ENCODE results near the gene RASGRP2.
"Not testable (repeated sequence)": the region's sequence is repeated elsewhere in the genome, so short reads cannot be mapped to it uniquely, and the experiment has no call there.

RASGRP2 gene

GRCh38 chr11:64717268-64717578 lies 26.7 kb downstream of the RASGRP2 start:
- DNase-seq, result no peak

- DNase-seq, result no peak
These were observed 27.3 kb downstream of the RASGRP2 start for GRCh38 chr11:64716473-64717267.

GRCh38 chr11:64715756-64716472 lies 28.0 kb downstream of the RASGRP2 start:
- DNase-seq, result no peak

- no peak for DNase-seq
These were observed 28.8 kb downstream of the RASGRP2 start for GRCh38 chr11:64715110-64715509.

GRCh38 chr11:64714666-64715065 lies 29.3 kb downstream of the RASGRP2 start:
- no peak for DNase-seq

- DNase-seq, result no peak
These were observed 30.1 kb downstream of the RASGRP2 start for GRCh38 chr11:64713781-64714363.

GRCh38 chr11:64713016-64713707 lies 30.8 kb downstream of the RASGRP2 start:
- peak; percentile 41 for DNase-seq

- DNase-seq, result no peak
These were observed 31.4 kb downstream of the RASGRP2 start for GRCh38 chr11:64712430-64713015.

GRCh38 chr11:64711956-64712362 lies 32.0 kb downstream of the RASGRP2 start:
- DNase-seq, result no peak

- DNase-seq, result no peak
These were observed 32.6 kb downstream of the RASGRP2 start for GRCh38 chr11:64711138-64711955.

GRCh38 chr11:64710418-64711137 lies 33.4 kb downstream of the RASGRP2 start:
- peak; percentile 62 for DNase-seq

GRCh38 chr11:64705501-64705900 lies 38.4 kb downstream of the RASGRP2 start:
- no peak for DNase-seq

- DNase-seq, result no peak
These were observed 40.9 kb downstream of the RASGRP2 start for GRCh38 chr11:64703048-64703447.

- DNase-seq, result not testable (repeated sequence)
These were observed 42.0 kb downstream of the RASGRP2 start for GRCh38 chr11:64701956-64702355.

GRCh38 chr11:64698427-64698826 lies 45.5 kb downstream of the RASGRP2 start:
- DNase-seq, result no peak

- no peak for DNase-seq
These were observed 46.1 kb downstream of the RASGRP2 start for GRCh38 chr11:64697663-64698375.

GRCh38 chr11:64696045-64696444 lies 47.9 kb downstream of the RASGRP2 start:
- DNase-seq, result no peak

GRCh38 chr11:64695548-64695947 lies 48.4 kb downstream of the RASGRP2 start:
- DNase-seq, result no peak

GRCh38 chr11:64694821-64695365 lies 49.0 kb downstream of the RASGRP2 start:
- no peak for DNase-seq

- no peak for DNase-seq
These were observed 49.8 kb downstream of the RASGRP2 start for GRCh38 chr11:64694026-64694755.
